Neural crest cell (in vitro differentiated cells): ENCODE results near the gene CDH7. TPM values are rescaled to one million over a fixed set of nuclear protein-coding genes. Genes with fewer than 3 reads are reported as not detected.

Experiments used
- DNase-seq: peaks from one replicate; pipeline ENCODE4 v3.0.0; 2021; ENCODE audit warnings: low read depth, mixed read lengths, low spot score
- H3K27ac Mint-ChIP-seq: one replicate; pipeline ENCODE4 v1.8.0; 2021; ENCODE audit warnings: mild to moderate bottlenecking, mixed read lengths; ENCODE audit not compliant: unreplicated experiment
- H3K27me3 Mint-ChIP-seq: 2 replicates; pipeline ENCODE4 v1.8.0; 2021; ENCODE audit warnings: low read depth, mild to moderate bottlenecking, mixed read lengths
- H3K36me3 Mint-ChIP-seq: 2 replicates; pipeline ENCODE4 v1.8.0; 2021; ENCODE audit warnings: low read depth, mild to moderate bottlenecking, mixed read lengths
- H3K4me1 Mint-ChIP-seq: 2 replicates; pipeline ENCODE4 v1.8.0; 2021; ENCODE audit warnings: mixed read lengths
- H3K4me3 Mint-ChIP-seq: one replicate; pipeline ENCODE4 v1.8.0; 2021; ENCODE audit warnings: mild to moderate bottlenecking, mixed read lengths
- H3K9me3 Mint-ChIP-seq: 2 replicates; pipeline ENCODE4 v1.8.0; 2021; ENCODE audit warnings: mixed read lengths
- long read RNA-seq: library from polyadenylated mRNA; unstranded; transcript quantifications from one replicate; pipeline ENCODE4 v2.0.0, GENCODE V29; 2020
- total RNA-seq: library from RNA; stranded (reverse); gene quantifications from 2 replicates; pipeline ENCODE4 v1.2.1, GENCODE V29; 2021
- TF ChIP-seq, protein P1 (sequence below): fragments of 200-600 bp; sonication (generic); conservative IDR thresholded peaks from 2 replicates; pipeline ENCODE4 v1.5.0; 2021; ENCODE audit warnings: antibody characterized with exemption, mild to moderate bottlenecking

The CDH7 gene
- total RNA-seq: 6.3 and 7.3 TPM in 2 replicates
- long read RNA-seq, full-length matches to known transcripts: 5 of 12 reads
- long read RNA-seq, partial matches to known transcripts: 2 of 12 reads
- long read RNA-seq, other reads (novel, unspliced or antisense): 5 of 12 reads

- peak; percentile 49 for DNase-seq
- Mint-ChIP-seq H3K4me1 (peaks cover 41% of the 10 kb centered on the region), H3K4me3 (peak within 1 kb of the TSS; percentile 93), H3K27ac (peak within 1 kb of the TSS; percentile 39), H3K27me3 (peaks cover 38% of the 10 kb centered on the region), H3K36me3 (no peaks in the 10 kb centered on the region), H3K9me3 (no peaks in the 10 kb centered on the region)
- TF ChIP-seq, protein P1, sequence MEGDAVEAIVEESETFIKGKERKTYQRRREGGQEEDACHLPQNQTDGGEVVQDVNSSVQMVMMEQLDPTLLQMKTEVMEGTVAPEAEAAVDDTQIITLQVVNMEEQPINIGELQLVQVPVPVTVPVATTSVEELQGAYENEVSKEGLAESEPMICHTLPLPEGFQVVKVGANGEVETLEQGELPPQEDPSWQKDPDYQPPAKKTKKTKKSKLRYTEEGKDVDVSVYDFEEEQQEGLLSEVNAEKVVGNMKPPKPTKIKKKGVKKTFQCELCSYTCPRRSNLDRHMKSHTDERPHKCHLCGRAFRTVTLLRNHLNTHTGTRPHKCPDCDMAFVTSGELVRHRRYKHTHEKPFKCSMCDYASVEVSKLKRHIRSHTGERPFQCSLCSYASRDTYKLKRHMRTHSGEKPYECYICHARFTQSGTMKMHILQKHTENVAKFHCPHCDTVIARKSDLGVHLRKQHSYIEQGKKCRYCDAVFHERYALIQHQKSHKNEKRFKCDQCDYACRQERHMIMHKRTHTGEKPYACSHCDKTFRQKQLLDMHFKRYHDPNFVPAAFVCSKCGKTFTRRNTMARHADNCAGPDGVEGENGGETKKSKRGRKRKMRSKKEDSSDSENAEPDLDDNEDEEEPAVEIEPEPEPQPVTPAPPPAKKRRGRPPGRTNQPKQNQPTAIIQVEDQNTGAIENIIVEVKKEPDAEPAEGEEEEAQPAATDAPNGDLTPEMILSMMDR: no peak
These were observed at the start of gene CDH7 for GRCh38 chr18:65750389-65751154. CDH7 (plus strand) TSS chr18:65751012; CDS start chr18:65762843, 11,831 bp downstream.

DNA sequence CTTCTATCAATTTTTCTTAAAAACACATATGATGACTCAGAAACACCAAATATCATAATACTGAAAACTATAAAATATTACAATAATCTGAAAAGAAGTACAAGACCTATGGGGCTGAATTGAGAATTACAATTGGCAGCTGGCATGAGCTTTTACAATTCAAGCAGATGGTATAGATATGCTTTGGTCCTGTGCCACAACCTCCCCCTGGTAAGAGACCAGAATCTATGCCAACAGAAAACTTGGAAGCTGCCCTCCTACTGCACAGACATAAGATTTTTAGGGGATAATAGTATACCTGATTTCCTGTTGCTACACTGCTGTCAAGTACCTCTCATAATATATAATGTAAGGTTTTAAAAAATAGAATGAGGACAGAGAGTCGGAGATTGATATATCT is 46.8 kb upstream of the CDH7 start:
- no peaks in the 10 kb centered on the region for H3K4me1 Mint-ChIP-seq
- H3K36me3 Mint-ChIP-seq: no peaks in the 10 kb centered on the region
- H3K27ac Mint-ChIP-seq: no peak overlapping the region
- TF ChIP-seq, protein P1: no peak
- no peaks in the 10 kb centered on the region for H3K27me3 Mint-ChIP-seq
- no peak for DNase-seq
- no peak overlapping the region for H3K4me3 Mint-ChIP-seq
- no peaks in the 10 kb centered on the region for H3K9me3 Mint-ChIP-seq

DNA sequence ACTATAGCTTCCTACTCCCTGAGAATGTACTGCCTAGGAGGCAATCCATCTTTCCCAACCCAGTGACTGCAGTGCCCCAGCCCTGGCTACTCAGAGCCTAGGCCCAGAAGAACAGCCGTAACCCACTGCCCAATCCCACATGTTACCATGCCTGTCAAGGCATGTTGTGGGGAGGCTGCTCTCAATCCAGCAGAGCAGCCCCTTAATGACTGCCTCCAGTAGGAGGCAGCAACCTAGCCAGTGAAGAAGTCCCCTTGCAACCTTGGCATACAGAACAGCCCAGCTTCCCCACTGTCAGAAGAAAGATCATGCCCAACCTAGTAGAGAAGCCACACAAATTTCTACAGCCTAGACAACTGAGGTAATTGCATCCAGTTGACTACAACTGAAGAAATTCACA is 44.2 kb upstream of the CDH7 start:
- Mint-ChIP-seq H3K9me3 (no peaks in the 10 kb centered on the region), H3K4me1 (peaks cover 2% of the 10 kb centered on the region), H3K4me3 (no peak overlapping the region), H3K27ac (no peak overlapping the region), H3K36me3 (no peaks in the 10 kb centered on the region), H3K27me3 (no peaks in the 10 kb centered on the region)
- no peak for DNase-seq
- TF ChIP-seq, protein P1: no peak

DNA sequence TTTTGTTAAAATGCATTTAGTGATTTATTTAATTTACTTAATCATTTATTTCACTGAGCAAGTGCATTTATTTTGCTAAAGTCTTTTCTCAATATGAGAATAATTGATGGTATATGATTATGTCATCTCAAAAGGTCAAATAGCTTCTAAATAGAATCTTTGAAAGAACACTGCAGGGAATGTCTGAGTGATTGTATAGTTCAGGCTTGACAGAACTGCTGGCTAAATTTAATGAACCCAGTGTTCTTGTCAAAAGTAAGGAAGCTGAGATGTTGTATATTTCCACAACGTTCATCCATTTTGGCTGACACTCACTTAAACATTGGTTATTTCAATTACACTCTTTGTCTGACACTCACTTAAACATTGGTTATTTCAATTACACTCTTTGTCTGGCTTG is 39.3 kb upstream of the CDH7 start:
- no peaks in the 10 kb centered on the region for H3K9me3 Mint-ChIP-seq
- no peak for DNase-seq
- no peaks in the 10 kb centered on the region for H3K36me3 Mint-ChIP-seq
- no peak overlapping the region for H3K4me3 Mint-ChIP-seq
- no peak overlapping the region for H3K27ac Mint-ChIP-seq
- H3K4me1 Mint-ChIP-seq: peaks cover 4% of the 10 kb centered on the region
- no peaks in the 10 kb centered on the region for H3K27me3 Mint-ChIP-seq
- TF ChIP-seq, protein P1: no peak

- DNase-seq: no peak
- no peak overlapping the region for H3K27ac Mint-ChIP-seq
- H3K4me1 Mint-ChIP-seq: no peaks in the 10 kb centered on the region
- TF ChIP-seq, protein P1: no peak
- H3K4me3 Mint-ChIP-seq: no peak overlapping the region
- peaks cover 12% of the 10 kb centered on the region for H3K9me3 Mint-ChIP-seq
- no peaks in the 10 kb centered on the region for H3K27me3 Mint-ChIP-seq
- no peaks in the 10 kb centered on the region for H3K36me3 Mint-ChIP-seq
These were observed 29.2 kb upstream of the CDH7 start for GRCh38 chr18:65721619-65722018.
